Measurements from ENCODE around the gene HECW1. TPM values are rescaled to one million over a fixed set of nuclear protein-coding genes. Genes with fewer than 3 reads are reported as not detected.

HECW1 gene
- total RNA-seq, 1 experiment from 2014 or later, result 2.4 TPM

DNA sequence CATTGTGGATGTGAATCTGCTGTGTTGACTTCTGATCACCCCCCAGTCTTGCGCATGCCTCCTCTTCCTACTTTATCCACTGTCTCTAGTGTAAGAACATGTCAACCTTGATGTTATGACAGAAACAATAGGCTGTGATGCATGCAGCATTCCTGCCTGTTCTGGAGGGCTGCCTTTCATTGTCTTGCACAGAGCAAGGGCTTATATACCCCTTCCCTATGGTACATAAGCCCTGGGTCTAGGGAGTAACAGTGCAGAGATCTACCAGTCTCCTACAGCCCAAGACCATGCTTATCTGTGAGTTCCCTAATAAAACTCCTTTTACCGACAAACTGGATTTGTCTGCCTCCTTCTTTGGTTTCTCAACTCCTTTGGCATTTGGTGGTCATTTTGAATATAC, 293.5 kb downstream of the HECW1 start:
- DNase-seq (ENCODE audit: low read depth), result no peak

DNA sequence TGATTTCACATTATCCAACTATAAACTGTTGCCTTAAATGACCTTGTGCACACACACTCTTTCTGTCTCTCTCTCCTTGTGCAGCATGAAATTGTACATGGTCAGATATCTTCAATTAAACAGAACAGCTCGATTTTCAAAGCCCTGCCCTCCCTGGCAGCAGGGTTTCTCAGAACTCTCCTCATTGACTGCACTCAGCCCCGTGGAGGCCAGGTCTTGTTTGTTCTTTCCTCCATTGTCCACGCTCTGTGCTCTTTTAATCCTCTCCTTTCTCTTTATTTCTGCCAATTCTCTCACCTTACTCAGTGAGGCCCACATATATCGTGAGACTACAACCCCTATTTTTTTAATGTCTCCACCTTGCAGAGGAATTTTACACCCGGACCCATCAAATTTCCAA, 294.5 kb downstream of the HECW1 start:
- no peak for DNase-seq (ENCODE audit: low read depth)

DNA sequence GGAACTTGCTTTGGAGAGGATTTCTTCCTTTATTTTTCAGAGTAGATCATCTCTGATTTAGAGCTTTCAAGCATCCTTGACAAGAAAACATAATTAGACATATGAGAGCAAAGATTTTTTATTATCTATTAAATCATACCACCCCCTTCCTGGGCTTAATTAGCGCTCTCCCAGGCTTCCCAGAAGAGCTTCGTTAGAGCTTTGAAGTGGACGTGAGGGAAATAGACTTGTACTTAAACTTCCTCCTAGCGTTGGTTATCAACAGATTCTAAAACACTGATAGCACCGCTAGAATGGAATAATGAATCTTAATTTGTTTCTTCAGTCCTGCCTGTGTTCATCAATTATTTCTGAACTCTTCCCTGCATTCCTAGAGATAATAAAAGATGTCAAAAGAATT, 296.5 kb downstream of the HECW1 start:
- no peak for DNase-seq (ENCODE audit: low read depth)

- DNase-seq (ENCODE audit: low read depth), result no peak
Observed at GRCh38 chr7:43417455-43417854, 305.0 kb downstream of the HECW1 start.

DNA sequence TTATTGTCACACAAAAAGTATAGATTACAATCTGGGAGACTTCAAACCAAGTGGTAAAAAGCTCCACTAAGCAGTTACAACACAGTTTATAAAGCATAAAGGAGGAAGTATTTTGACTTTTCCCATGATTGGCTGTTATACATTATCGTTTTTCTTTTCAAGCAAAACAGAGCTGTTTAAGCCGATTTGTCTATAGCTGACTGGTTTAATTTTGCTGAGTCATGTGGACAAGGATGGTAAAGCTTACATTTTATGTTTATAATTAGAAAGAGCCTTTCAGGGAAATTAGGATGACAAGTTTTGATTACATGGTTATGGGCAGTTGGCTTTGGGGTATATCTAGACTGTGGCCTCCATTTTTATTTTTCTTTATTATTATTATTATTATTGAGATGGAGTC, 318.0 kb downstream of the HECW1 start:
- no peak for DNase-seq (ENCODE audit: low read depth)

- peak; percentile 33 for DNase-seq (ENCODE audit: low read depth)
Observed at GRCh38 chr7:43431020-43431595, 318.7 kb downstream of the HECW1 start.

- no peak for DNase-seq (ENCODE audit: low read depth)
Observed at GRCh38 chr7:43433639-43434038, 321.2 kb downstream of the HECW1 start.

- no peak for DNase-seq (ENCODE audit: low read depth)
Observed at GRCh38 chr7:43437001-43437400, 324.6 kb downstream of the HECW1 start.

GRCh38 chr7:43438897-43439479, 326.5 kb downstream of the HECW1 start:
- DNase-seq (ENCODE audit: low read depth), result no peak

DNA sequence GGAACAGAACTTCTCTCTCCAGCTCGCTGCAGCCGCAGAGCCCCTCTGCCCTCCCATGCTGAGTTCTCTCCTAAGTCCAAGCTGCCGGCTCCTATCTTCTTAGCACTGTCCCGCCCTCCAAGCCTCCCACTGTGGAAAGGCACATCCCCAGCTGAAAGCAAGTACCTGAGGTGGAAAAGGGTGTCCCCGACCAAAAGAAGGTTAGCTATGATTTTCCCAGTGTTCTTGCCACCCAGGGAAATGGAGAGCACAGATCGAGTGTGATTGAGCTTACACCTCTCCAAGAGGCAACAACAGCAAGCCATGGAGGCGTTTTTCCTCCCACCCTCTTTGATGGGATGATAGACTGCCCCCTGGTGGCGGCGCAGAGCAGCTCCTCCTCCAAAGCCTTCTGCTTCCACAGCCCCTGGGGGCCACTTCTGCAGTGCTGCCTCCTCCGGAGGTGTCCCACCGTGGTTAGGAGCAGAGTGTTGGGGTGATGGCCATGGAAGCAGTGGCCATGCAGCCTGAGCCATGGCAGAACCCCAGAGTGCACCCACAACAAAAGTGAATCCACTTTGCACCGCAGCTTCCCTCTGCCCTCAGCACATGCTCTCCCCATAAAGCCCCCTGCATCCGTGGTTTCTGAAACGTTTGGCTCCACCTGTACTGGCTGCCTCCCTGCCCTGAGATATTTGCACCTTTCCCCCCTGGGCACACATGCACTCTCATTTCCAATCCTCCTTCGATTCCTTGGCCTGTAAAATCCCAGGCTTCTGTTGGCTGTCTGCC, 327.4 kb downstream of the HECW1 start:
- peak; percentile 25 for DNase-seq (ENCODE audit: low read depth)

DNA sequence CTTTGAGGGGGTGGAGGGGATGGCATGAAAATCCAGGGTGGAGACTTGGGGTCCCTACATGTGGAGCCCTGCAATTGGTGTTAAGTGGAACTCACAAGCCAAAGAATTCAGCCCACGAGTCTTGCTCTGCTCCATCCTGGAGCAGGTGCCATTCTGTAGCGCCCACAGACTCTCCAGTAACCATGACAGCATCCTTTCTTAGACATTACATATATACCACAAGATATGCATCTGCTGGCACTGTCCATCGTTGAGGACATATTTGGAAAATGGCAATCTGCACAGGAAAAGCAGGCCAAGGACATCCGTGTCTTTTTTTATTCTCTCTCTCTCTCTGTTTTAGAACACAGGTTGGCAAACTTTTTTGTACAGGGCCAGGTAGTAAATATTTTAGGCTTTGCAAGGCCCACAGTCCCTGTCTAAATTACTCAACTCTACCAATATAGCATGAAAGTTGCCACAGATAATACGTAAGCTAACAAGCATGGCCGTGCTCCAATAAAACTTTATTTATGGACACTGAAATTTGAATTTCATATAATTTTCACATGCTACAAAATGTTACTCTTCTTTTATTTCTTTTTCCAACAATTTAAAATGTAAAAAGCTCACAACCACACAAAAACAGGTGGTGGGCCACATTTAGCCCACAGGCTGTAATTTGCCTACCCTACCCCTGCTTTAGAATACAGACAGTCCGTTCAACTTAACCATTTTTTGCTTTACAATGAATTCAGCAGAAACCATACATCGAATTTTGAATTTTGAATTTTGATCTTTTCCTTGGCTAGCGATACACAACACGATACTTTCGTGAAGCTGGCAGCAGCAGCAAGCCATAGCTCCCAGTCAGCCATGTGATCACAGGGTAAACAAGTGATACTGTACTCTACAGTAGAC, 329.0 kb downstream of the HECW1 start:
- no peak for DNase-seq (ENCODE audit: low read depth)

DNA sequence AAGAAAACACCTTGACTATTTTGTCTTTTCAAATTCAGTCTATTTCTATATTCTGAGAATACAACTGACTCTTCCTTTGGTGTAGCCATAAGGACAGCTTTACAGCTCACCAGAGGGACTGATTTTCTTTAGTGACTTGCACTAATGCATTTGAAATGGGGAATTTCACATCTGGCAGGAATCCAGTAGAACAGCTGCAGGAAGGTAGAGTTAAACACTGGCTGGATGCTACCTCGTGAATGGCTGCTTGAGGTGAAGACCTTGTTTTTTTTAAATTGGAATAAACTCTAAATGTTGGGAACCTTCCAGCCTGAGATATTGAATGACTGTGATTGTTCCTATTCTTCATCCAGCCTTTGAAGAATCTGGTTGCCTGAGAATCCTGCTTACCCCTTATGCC, 330.9 kb downstream of the HECW1 start:
- DNase-seq (ENCODE audit: low read depth), result no peak

GRCh38 chr7:43444711-43445578, 332.5 kb downstream of the HECW1 start:
- DNase-seq (ENCODE audit: low read depth), result no peak

DNA sequence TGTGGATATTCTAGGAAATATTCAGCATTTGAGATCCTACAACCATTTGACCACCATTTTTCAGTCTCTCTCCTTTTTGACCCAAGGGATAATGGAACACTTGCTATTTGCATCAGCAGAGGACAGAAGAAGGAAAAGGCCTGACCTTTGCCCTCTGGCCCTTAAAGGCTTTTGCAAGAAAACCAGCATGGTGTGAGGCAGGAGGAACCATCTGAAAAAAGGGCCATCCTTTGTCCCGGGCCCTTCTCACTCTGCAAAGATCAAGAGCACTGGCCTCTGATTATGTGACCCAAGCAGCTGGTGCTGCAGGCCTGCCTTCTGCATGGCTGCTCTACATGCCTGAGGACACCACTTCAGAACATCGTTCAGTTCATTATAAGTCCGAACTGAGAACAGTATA, 337.1 kb downstream of the HECW1 start:
- DNase-seq (ENCODE audit: low read depth), result no peak

DNA sequence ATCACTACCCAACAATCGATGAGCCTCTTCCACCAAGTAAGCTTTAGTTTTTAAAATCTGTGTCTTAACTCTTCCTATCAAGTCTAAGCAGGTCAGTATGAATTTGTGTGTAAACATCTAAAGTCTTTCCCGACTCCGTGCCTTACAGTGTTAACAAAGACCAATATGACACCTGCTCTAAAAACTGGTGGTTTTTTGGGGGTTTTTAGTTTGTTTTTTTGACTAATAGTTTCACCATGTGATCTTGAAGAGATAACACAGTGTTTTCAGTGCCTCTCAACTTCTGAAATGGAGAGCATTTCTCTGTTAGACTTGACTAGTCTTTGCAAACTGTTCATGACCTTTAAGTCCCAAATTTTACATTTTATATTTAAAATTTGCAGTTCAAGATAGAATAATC, 338.4 kb downstream of the HECW1 start:
- DNase-seq (ENCODE audit: low read depth), result no peak

DNA sequence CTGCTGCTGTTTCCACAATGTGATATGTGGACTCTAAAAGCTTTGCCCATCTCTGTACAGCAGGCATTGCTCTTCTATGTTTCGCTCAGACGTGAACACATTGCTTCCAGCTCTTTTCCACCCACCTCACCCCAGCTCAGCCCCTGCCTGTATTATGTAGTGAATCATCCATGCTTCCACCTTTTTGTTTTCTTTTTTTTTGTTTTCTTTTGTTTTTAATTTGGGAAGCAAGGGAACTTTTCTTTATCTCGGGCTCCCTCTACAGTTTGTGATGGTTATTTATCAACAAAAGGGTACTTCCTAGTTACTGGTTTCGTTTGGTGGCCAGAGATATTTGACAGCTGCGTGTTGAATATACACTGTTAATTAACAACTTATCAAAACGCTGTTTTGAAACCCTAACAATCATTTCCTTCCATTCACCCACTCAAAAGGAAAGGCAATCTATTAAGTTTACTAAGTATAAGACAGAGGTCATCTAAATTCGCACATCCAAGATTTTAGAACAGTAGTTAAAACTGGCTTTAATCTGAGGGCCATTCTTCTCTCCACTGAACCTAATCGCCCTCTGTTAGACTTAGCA, 342.6 kb downstream of the HECW1 start:
- peak; percentile 53 for DNase-seq (ENCODE audit: low read depth)

- no peak for DNase-seq (ENCODE audit: low read depth)
Observed at GRCh38 chr7:43456200-43456599, 343.8 kb downstream of the HECW1 start.

- DNase-seq (ENCODE audit: low read depth), result no peak
Observed at GRCh38 chr7:43458330-43459018, 346.0 kb downstream of the HECW1 start.

DNA sequence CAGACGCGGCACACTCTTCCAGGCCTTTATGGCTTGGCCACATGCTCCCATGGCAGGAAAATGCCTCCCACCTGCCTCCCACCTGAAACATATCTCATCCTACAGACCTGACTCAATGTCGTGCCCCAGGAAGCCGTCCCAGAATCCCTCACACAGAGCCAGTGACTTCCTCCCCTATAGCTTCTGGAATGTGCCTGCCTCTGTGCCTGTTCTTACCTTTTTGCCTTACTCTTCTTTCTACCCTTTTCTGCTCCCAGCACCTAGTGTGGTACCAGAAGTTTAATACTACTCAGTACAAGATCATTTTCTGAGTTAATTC, 346.5 kb downstream of the HECW1 start:
- DNase-seq (ENCODE audit: low read depth), result no peak

GRCh38 chr7:43460733-43461348, 348.4 kb downstream of the HECW1 start:
- no peak for DNase-seq (ENCODE audit: low read depth)

Data from HT1080 (cell line).